H1 (cell line): ENCODE results near the gene LCLAT1. TPM values are rescaled to one million over a fixed set of nuclear protein-coding genes. Genes with fewer than 3 reads are reported as not detected.

ENCODE experiments used
- E2F6 ChIP-seq: IDR thresholded peaks from 2 replicates; pipeline ENCODE4 v1.6.1; 2012; ENCODE audit warnings: inconsistent platforms
- EGR1 ChIP-seq: IDR thresholded peaks from 2 replicates; pipeline ENCODE4 v1.6.1; 2011; ENCODE audit warnings: low read depth, low read length, borderline replicate concordance
- polyA plus RNA-seq, 7 experiments: library from polyadenylated mRNA; depleted of rRNA in 3 of 7; stranded (reverse) in 5 of 7; unstranded in 2 of 7; fragments of >200 nt in 5 of 7; fragments of 200-250 nt in 2 of 7; gene quantifications; 1 replicate in 5 of 7; 2 replicates in 1 of 7; 4 replicates in 1 of 7; pipeline versions ENCODE4 v1.2.1 to v1.2.3, GENCODE V29; 2011 to 2013; ENCODE audit warnings: missing spikeins in 2 of 7, mixed read lengths in 2 of 7
- total RNA-seq: library from RNA; stranded (reverse); fragmentation: NEBNext Ultra II Directional; extraction: Animal tissue kit (Norgen Biotek cat#: 25700); gene quantifications from 2 replicates; pipeline ENCODE4 v1.2.1, GENCODE V29; 2021

LCLAT1 gene
- total and polyA plus RNA-seq, 2 of the 8 experiments (the other 6 are each of a cell fraction or from before 2014, with no cell fraction given), result 7.6 to 22.0 TPM

GRCh38 chr2:30615926-30616325, 168.9 kb downstream of the LCLAT1 start (continued):
- TF ChIP-seq E2F6 (no peak), EGR1 (no peak)
- TF ChIP-seq, all 59 proteins: peak for 2
